Pancreas (tissue), 10 donors: ENCODE results near the gene SKIL. TPM values are rescaled to one million over a fixed set of nuclear protein-coding genes. Genes with fewer than 3 reads are reported as not detected.

Source experiments
- ATAC-seq, 4 donors: fragments of 200-7000 bp; cut with Tn5 transposase; one replicate each; pipeline versions ENCODE4 v1.8.0 to v1.9.1; 2020; ENCODE audit warnings: mild to moderate bottlenecking in 4 of 4, moderate library complexity in 4 of 4
- DNase-seq, 6 donors: peaks; one replicate each; pipeline ENCODE4 v3.0.0-alpha.2; 2020
- FAIRE-seq: peaks from 2 replicates; lab custom pipeline; 2012; peaks lifted over from hg19 to GRCh38; lab: Jason Lieb, UNC
- H3K27ac ChIP-seq, 4 donors: fragments of 200-600 bp; sonication (generic); 1 replicate in 3 of 4; 2 replicates in 1 of 4; pipeline versions ENCODE4 v1.5.0 to v1.8.0; 2020
- H3K27me3 ChIP-seq, 4 donors: fragments of 200-600 bp; one replicate each; pipeline ENCODE4 v1.8.0; 2021
- H3K36me3 ChIP-seq, 3 donors: fragments of 200-600 bp; sonication (generic) in 1 of 3; one replicate each; pipeline versions ENCODE4 v1.5.0 to v1.8.0; 2020 to 2021
- H3K4me1 ChIP-seq, 3 donors: fragments of 200-600 bp; one replicate each; pipeline ENCODE4 v1.8.0; 2021
- H3K4me3 ChIP-seq, 4 donors: fragments of 200-600 bp; sonication (generic) in 2 of 4; one replicate each; pipeline versions ENCODE4 v1.5.0 to v1.8.0; 2020 to 2021
- H3K9me3 ChIP-seq, 4 donors: fragments of 200-600 bp; one replicate each; pipeline ENCODE4 v1.8.0; 2021
- WGBS, 2 donors: extraction: QIAGEN DNeasy Blood & Tissue Kit; methylation state at CpG; one replicate each; pipeline ENCODE4 v1.1.7; 2013; 5-methylcytosine and 5-hydroxymethylcytosine counted together
- intact Hi-C, 3 donors: fragments of 100-400 bp; cut with DNase I; formaldehyde crosslinking; loops; one replicate each; pipeline versions ENCODE4 v1.11.1 to v1.14.2; 2022
- polyA plus RNA-seq, 2 donors: library from polyadenylated mRNA; stranded (reverse); fragments of 200-250 nt; gene quantifications; one replicate each; pipeline ENCODE4 v1.2.3, GENCODE V29; 2013
- total RNA-seq, 6 donors: library from RNA; stranded (reverse); fragmentation: NEBNext Ultra II Directional in 4 of 6; extraction: Animal tissue kit (Norgen Biotek cat#: 25700) in 4 of 6; gene quantifications; one replicate each; pipeline versions ENCODE4 v1.2.1 to v1.2.4, GENCODE V29; 2021 to 2023
- TF ChIP-seq, protein P1 (sequence below), 4 donors: fragments of 200-600 bp; sonication (generic) in 3 of 4; IDR thresholded peaks; one replicate each; pipeline versions ENCODE4 v1.5.0 to v1.8.0; 2021; ENCODE audit warnings: antibody characterized with exemption in 4 of 4
- donor health status: healthy with polysubstance abuse.
- donor health status: DM: no; HTN: no; CAD: no; lungs with moderate emphysema.
- donor health status: DM: no; HTN: no; CAD: no.
- donor health status: control.
- donor health status: control.
- donor health status: Bipolar disorder and iron deficiency.
- donor health status: DM: yes; HTN: yes; CAD: no.
- donor health status: DM: no; HTN: no; CAD: no.
- donor health status: DM: no; HTN: no; CAD: no.
- donor health status: DM: yes; HTN: yes; CAD: no.

Gene SKIL
- total and polyA plus RNA-seq, 8 donors, result 5.1 to 52.1 (median 15.9) TPM

DNA sequence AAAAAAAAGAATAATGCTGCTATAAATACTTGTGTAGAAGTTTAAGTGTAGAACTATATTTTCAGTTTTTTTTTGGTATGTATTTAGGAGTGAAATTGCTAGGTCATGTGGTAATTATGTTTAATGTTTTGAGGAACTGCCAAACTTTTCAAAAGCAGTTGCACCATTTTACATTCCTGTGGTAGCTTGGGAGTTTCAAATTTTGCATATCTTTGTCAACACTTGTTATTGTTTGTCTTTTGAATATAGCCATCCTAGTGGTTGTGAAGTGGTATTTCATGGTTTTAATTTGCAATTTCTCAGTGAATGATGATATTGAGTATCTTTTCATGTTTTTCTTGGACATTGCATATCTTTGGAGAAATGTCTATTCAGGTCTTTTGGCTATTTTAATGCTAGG, 30.4 kb downstream of the SKIL start:
- DNase-seq (no peak), ATAC-seq (no peak), FAIRE-seq (no peak)
- Histone ChIP-seq H3K27me3 (no peaks in the 10 kb centered on the region), H3K4me3 (no peak overlapping the region), H3K4me1 (no peaks in the 10 kb centered on the region), H3K9me3 (no peaks in the 10 kb centered on the region), H3K36me3 (peaks cover 0 to 27% (median 0%) of the 10 kb centered on the region in 3 donors), H3K27ac (no peak overlapping the region)
- intact Hi-C loops, result no loop called here
- TF ChIP-seq, protein P1, sequence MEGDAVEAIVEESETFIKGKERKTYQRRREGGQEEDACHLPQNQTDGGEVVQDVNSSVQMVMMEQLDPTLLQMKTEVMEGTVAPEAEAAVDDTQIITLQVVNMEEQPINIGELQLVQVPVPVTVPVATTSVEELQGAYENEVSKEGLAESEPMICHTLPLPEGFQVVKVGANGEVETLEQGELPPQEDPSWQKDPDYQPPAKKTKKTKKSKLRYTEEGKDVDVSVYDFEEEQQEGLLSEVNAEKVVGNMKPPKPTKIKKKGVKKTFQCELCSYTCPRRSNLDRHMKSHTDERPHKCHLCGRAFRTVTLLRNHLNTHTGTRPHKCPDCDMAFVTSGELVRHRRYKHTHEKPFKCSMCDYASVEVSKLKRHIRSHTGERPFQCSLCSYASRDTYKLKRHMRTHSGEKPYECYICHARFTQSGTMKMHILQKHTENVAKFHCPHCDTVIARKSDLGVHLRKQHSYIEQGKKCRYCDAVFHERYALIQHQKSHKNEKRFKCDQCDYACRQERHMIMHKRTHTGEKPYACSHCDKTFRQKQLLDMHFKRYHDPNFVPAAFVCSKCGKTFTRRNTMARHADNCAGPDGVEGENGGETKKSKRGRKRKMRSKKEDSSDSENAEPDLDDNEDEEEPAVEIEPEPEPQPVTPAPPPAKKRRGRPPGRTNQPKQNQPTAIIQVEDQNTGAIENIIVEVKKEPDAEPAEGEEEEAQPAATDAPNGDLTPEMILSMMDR (IDR thresholded peaks at IDR 0.05), result no peak

- no peak for FAIRE-seq
- no peak overlapping the region for H3K27ac ChIP-seq
- no peak for DNase-seq
- no peaks in the 10 kb centered on the region for H3K9me3 ChIP-seq
- no peaks in the 10 kb centered on the region for H3K4me1 ChIP-seq
- no peak overlapping the region for H3K4me3 ChIP-seq
- WGBS, 2 donors, result 95 to 100% methylated on average over 4 of the region's 4 CpGs
- TF ChIP-seq, protein P1 (IDR thresholded peaks at IDR 0.05), result no peak
- H3K36me3 ChIP-seq, result peaks cover 0 to 27% (median 0%) of the 10 kb centered on the region in 3 donors
- H3K27me3 ChIP-seq, result no peaks in the 10 kb centered on the region
- intact Hi-C loops, result no loop called here
- ATAC-seq, result no peak
Measured at GRCh38 chr3:170391108-170391507, 33.6 kb downstream of the SKIL start.

DNA sequence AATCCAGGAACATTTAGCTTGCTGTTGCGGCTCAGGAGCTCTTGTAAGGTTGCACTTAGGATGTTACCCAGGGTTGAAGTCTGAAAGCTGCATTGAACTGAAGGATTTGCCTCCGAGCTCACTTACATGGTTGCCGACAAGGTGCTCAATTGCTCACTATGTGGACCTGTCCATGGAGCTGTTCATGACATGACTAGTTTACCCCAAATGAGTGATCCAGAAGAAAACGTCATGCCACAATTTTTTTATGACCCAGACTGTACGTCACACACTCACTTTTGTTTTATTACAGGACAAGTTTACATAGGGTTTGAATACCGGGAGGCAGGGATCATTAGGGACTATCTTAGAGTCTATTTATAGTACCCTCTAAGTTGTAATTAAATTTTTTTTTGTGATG, 40.2 kb downstream of the SKIL start:
- Histone ChIP-seq H3K27ac (no peak overlapping the region), H3K4me3 (no peak overlapping the region), H3K27me3 (no peaks in the 10 kb centered on the region), H3K4me1 (no peaks in the 10 kb centered on the region), H3K36me3 (no peaks in the 10 kb centered on the region), H3K9me3 (no peaks in the 10 kb centered on the region)
- TF ChIP-seq, protein P1 (IDR thresholded peaks at IDR 0.05), result no peak
- 92 to 93% methylated on average over 6 of the region's 6 CpGs for WGBS, 2 donors
- DNase-seq (no peak), ATAC-seq (no peak), FAIRE-seq (no peak)
- intact Hi-C loops, result no loop called here

- H3K27ac ChIP-seq, result no peak overlapping the region
- FAIRE-seq (no peak), DNase-seq (no peak), ATAC-seq (no peak)
- TF ChIP-seq, protein P1 (IDR thresholded peaks at IDR 0.05), result no peak
- H3K4me3 ChIP-seq, result no peak overlapping the region
- H3K9me3 ChIP-seq, result no peaks in the 10 kb centered on the region
- H3K4me1 ChIP-seq, result no peaks in the 10 kb centered on the region
- no peaks in the 10 kb centered on the region for H3K36me3 ChIP-seq
- intact Hi-C loops, result no loop called here
- H3K27me3 ChIP-seq, result no peaks in the 10 kb centered on the region
Measured at GRCh38 chr3:170405101-170405500, 47.6 kb downstream of the SKIL start.

- H3K4me3 ChIP-seq, result no peak overlapping the region
- 31 to 42% methylated on average over 4 of the region's 4 CpGs for WGBS, 2 donors
- FAIRE-seq, result no peak
Measured at GRCh38 chr3:170410428-170411029, 53.0 kb downstream of the SKIL start.

More at GRCh38 chr3:170410428-170411029, 53.0 kb downstream of the SKIL start:
- ATAC-seq (peak in 3 of 4 donors; percentile 43 to 57 (median 52)), DNase-seq (no peak)
- TF ChIP-seq, protein P1 (IDR thresholded peaks at IDR 0.05), result peak in 1 of 4 donors; percentile 21
- intact Hi-C loops, result loop anchor here in 2 of 3 donors (5.0 to 10.0 kb wide), 3 partner anchors 98 to 404 kb away; no protein-coding TSS in a partner anchor
- H3K4me1 ChIP-seq, result no peaks in the 10 kb centered on the region
- H3K36me3 ChIP-seq, result no peaks in the 10 kb centered on the region
- H3K27me3 ChIP-seq, result no peaks in the 10 kb centered on the region
- H3K9me3 ChIP-seq, result no peaks in the 10 kb centered on the region
- no peak overlapping the region for H3K27ac ChIP-seq
